Activated T-helper 1 cell treated with Interleukin-2 at 50 U/mL for 16 hours (primary cell): ENCODE results near the gene GALNT11.
A peak's percentile ranks its signal among the peaks of the same experiment; 100 is the strongest.
"Not testable (repeated sequence)": the region's sequence is repeated elsewhere in the genome, so short reads cannot be mapped to it uniquely, and the experiment has no call there.

Experiments
- DNase-seq: peaks from one replicate; pipeline ENCODE4 v3.0.0-alpha.2; 2020; ENCODE audit warnings: low read depth

Gene GALNT11

GRCh38 chr7:152025077-152025936, at the start of gene GALNT11:
Gene GALNT11 (plus strand): TSS chr7:152025674. CDS start chr7:152094228, 68,554 bp downstream.
- peak; percentile 81 for DNase-seq

- DNase-seq: no peak
Measured at GRCh38 chr7:151978616-151979015, 46.9 kb upstream of the GALNT11 start.

- no peak for DNase-seq
Measured at GRCh38 chr7:151981223-151981622, 44.3 kb upstream of the GALNT11 start.

GRCh38 chr7:151982806-151983205, 42.7 kb upstream of the GALNT11 start:
- DNase-seq: no peak

GRCh38 chr7:151984612-151985011, 40.9 kb upstream of the GALNT11 start:
- DNase-seq: no peak

- no peak for DNase-seq
Measured at GRCh38 chr7:151987748-151988529, 37.5 kb upstream of the GALNT11 start.

- DNase-seq: no peak
Measured at GRCh38 chr7:151992375-151992774, 33.1 kb upstream of the GALNT11 start.

- DNase-seq: no peak
Measured at GRCh38 chr7:151993977-151994676, 31.3 kb upstream of the GALNT11 start.

GRCh38 chr7:151999424-152000090, 25.9 kb upstream of the GALNT11 start:
- no peak for DNase-seq

- no peak for DNase-seq
Measured at GRCh38 chr7:152000191-152000590, 25.3 kb upstream of the GALNT11 start.

- no peak for DNase-seq
Measured at GRCh38 chr7:152006336-152006735, 19.1 kb upstream of the GALNT11 start.

GRCh38 chr7:152011860-152012259, 13.6 kb upstream of the GALNT11 start:
- no peak for DNase-seq

GRCh38 chr7:152013230-152013629, 12.2 kb upstream of the GALNT11 start:
- no peak for DNase-seq

GRCh38 chr7:152013974-152014373, 11.5 kb upstream of the GALNT11 start:
- DNase-seq: no peak

- DNase-seq: no peak
Measured at GRCh38 chr7:152014722-152015121, 10.8 kb upstream of the GALNT11 start.

GRCh38 chr7:152015600-152015999, 9.9 kb upstream of the GALNT11 start:
- DNase-seq: no peak

GRCh38 chr7:152016947-152017346, 8.5 kb upstream of the GALNT11 start:
- DNase-seq: no peak

- DNase-seq: not testable (repeated sequence)
Measured at GRCh38 chr7:152017683-152018082, 7.8 kb upstream of the GALNT11 start.

GRCh38 chr7:152021740-152022139, 3.7 kb upstream of the GALNT11 start:
- not testable (repeated sequence) for DNase-seq

- DNase-seq: no peak
Measured at GRCh38 chr7:152025937-152026890, 740 bp downstream of the GALNT11 start.
